Smooth muscle cell (in vitro differentiated cells): ENCODE data around the gene LRRC7. TPM values are rescaled to one million over a fixed set of nuclear protein-coding genes. Genes with fewer than 3 reads are reported as not detected.

Experiments
- DNase-seq: peaks from one replicate; lab custom pipeline; 2025; ENCODE audit not compliant: unreplicated experiment; lab: John Stamatoyannopoulos, UW
- H2AFZ ChIP-seq: fragments of 200-600 bp; sonication (generic); 2 replicates; pipeline ENCODE4 v1.6.0; 2016; ENCODE audit warnings: antibody characterized with exemption, low read depth, mild to moderate bottlenecking
- H3F3A ChIP-seq: fragments of 200-600 bp; sonication (generic); 2 replicates; pipeline ENCODE4 v1.6.0; 2017; ENCODE audit warnings: antibody characterized with exemption, low read depth
- H3K27ac ChIP-seq: fragments of 200-600 bp; sonication (generic); 2 replicates; pipeline ENCODE4 v1.5.1; 2016; ENCODE audit warnings: low read depth, mild to moderate bottlenecking
- H3K27me3 ChIP-seq: fragments of 200-600 bp; sonication (generic); 2 replicates; pipeline ENCODE4 v1.6.1; 2016; ENCODE audit warnings: low read depth, mild to moderate bottlenecking
- H3K36me3 ChIP-seq: fragments of 200-600 bp; sonication (generic); 2 replicates; pipeline ENCODE4 v1.5.1; 2016; ENCODE audit warnings: low read depth
- H3K4me1 ChIP-seq: fragments of 200-600 bp; sonication (generic); 2 replicates; pipeline ENCODE4 v1.5.1; 2016; ENCODE audit warnings: low read depth
- H3K4me2 ChIP-seq: fragments of 200-600 bp; sonication (generic); 2 replicates; pipeline ENCODE4 v1.6.0; 2016; ENCODE audit warnings: mild to moderate bottlenecking
- H3K4me3 ChIP-seq: fragments of 200-600 bp; sonication (generic); 2 replicates; pipeline ENCODE4 v1.5.1; 2016; ENCODE audit warnings: mild to moderate bottlenecking
- H3K79me2 ChIP-seq: fragments of 200-600 bp; sonication (generic); 2 replicates; pipeline ENCODE4 v1.6.0; 2016; ENCODE audit warnings: low read depth, mild to moderate bottlenecking
- H3K9ac ChIP-seq: fragments of 200-600 bp; sonication (generic); 2 replicates; pipeline ENCODE4 v1.6.0; 2016; ENCODE audit warnings: low read depth
- H3K9me3 ChIP-seq: fragments of 200-600 bp; sonication (generic); replicated peaks from 2 replicates; pipeline ENCODE4 v1.5.1; 2016; ENCODE audit warnings: low read depth
- H4K20me1 ChIP-seq: fragments of 200-600 bp; sonication (generic); 2 replicates; pipeline ENCODE4 v1.6.0; 2016; ENCODE audit warnings: low read depth
- WGBS: methylation state at CpG from one replicate; pipeline ENCODE4 v1.1.7; 2016; ENCODE audit warnings: low lambda C conversion rate; 5-methylcytosine and 5-hydroxymethylcytosine counted together
- polyA plus RNA-seq: library from polyadenylated mRNA; unstranded; fragments of >200 nt; fragmentation: Nextera tagmentation; extraction: Ambion mirVana; gene quantifications from 2 replicates; pipeline ENCODE4 v1.2.1, GENCODE V29; 2016
- total RNA-seq: library from RNA; depleted of rRNA; stranded (reverse); fragments of >200 nt; gene quantifications from 2 replicates; pipeline ENCODE4 v1.2.3, GENCODE V29; 2014
- TF ChIP-seq, protein P1 (sequence below): fragments of 200-600 bp; sonication (generic); IDR thresholded peaks from 2 replicates; pipeline ENCODE4 v1.5.1; 2017; ENCODE audit warnings: borderline replicate concordance, mild to moderate bottlenecking, antibody characterized with exemption; ENCODE audit not compliant: insufficient read depth, poor library complexity, severe bottlenecking

LRRC7 gene
- total and polyA plus RNA-seq, 2 experiments from 2014 or later = 0.04 to 0.06 TPM

DNA sequence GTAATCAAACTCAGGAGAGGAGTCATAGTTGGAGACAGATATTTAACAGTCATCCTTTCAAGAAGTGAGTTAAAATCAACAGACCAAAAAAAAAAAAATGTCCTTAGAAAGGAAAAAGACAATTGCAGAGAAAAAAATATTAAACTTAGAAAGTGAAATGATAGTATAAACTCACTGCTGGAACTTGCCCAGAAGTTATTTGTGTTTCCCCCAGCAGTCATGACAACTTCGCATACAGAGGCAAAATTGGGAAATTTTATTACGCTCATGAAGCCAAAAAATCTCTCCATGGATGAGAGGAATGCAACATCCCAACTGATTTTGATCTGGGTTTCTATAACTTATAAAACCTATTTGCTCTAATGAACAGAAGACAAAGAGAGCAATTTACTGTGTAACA lies 198.2 kb downstream of the LRRC7 start:
- Histone ChIP-seq H4K20me1 (no peaks in the 10 kb centered on the region), H3K36me3 (no peaks in the 10 kb centered on the region), H3K4me2 (no peak overlapping the region), H3K79me2 (no peaks in the 10 kb centered on the region), H3K27me3 (no peaks in the 10 kb centered on the region), H2AFZ (no peak overlapping the region), H3F3A (no peaks in the 10 kb centered on the region), H3K9ac (no peak overlapping the region), H3K27ac (no peak overlapping the region), H3K4me3 (no peak overlapping the region), H3K4me1 (no peaks in the 10 kb centered on the region), H3K9me3 (no peaks in the 10 kb centered on the region)
- TF ChIP-seq, protein P1, sequence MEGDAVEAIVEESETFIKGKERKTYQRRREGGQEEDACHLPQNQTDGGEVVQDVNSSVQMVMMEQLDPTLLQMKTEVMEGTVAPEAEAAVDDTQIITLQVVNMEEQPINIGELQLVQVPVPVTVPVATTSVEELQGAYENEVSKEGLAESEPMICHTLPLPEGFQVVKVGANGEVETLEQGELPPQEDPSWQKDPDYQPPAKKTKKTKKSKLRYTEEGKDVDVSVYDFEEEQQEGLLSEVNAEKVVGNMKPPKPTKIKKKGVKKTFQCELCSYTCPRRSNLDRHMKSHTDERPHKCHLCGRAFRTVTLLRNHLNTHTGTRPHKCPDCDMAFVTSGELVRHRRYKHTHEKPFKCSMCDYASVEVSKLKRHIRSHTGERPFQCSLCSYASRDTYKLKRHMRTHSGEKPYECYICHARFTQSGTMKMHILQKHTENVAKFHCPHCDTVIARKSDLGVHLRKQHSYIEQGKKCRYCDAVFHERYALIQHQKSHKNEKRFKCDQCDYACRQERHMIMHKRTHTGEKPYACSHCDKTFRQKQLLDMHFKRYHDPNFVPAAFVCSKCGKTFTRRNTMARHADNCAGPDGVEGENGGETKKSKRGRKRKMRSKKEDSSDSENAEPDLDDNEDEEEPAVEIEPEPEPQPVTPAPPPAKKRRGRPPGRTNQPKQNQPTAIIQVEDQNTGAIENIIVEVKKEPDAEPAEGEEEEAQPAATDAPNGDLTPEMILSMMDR = no peak
- no peak for DNase-seq
- WGBS = 43% methylated on average over 2 of the region's 2 CpGs

DNA sequence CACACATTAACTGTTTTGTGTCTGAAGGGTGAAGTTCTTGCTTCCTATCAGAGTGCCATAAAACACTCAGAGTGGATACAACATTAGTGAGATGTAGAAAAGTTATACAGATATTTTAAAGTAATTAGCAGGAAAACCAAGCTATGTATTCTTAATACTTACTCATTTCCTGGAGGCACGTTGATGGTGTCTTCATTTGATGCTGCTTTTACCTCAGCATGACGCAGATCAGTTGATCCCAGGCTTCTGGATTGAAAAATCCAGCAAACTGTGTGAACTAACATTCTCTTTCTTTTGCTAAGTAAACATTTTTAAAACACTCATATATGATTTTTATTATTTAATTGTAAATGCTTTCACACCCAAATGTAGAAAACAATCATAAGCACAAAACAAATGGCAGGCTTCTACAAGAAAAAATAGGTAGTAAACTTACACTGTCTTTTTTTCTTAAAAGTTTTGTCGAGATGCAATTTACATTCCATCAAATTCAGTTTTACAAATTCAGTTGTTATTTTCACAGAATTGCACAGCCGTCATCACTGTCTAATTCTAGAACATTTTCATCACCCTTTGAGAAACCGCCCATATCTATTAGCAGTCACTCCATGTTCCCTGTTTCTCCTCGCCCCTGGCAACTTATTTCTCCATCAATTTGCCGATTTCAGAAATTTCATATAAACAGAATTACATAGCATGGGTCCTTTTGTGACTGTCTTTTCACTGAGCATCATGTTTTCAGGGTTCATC lies 198.9 kb downstream of the LRRC7 start:
- Histone ChIP-seq H3K4me2 (no peak overlapping the region), H3K27me3 (no peaks in the 10 kb centered on the region), H4K20me1 (no peaks in the 10 kb centered on the region), H3K4me3 (no peak overlapping the region), H3K9me3 (no peaks in the 10 kb centered on the region), H3K27ac (no peak overlapping the region), H3K79me2 (no peaks in the 10 kb centered on the region), H2AFZ (no peak overlapping the region), H3K4me1 (no peaks in the 10 kb centered on the region), H3K36me3 (no peaks in the 10 kb centered on the region), H3F3A (no peaks in the 10 kb centered on the region), H3K9ac (no peak overlapping the region)
- no peak for DNase-seq
- WGBS = 80% methylated on average over 7 of the region's 7 CpGs
- TF ChIP-seq, protein P1 = no peak

DNA sequence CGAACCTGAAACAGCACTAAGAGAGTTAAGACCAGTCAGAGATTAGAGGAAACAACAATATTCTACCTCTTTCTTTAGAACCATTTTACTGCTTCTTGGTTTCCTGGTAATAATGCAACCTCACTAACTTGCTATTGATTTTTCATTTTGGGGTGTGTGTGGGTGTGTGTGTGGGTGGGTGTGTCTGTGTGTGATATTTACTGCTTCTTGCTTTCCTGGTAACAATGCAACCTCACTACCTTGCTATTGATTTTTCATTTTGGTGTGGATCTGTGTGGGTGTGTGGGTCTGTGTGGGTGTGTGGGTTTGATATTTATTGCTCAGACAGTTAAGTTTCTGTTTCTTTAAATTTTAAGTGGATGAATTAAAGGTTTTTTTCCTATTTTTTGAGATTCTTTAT lies 208.8 kb downstream of the LRRC7 start:
- no peaks in the 10 kb centered on the region for H4K20me1 ChIP-seq
- no peak overlapping the region for H3K4me3 ChIP-seq
- H3F3A ChIP-seq = no peaks in the 10 kb centered on the region
- no peaks in the 10 kb centered on the region for H3K36me3 ChIP-seq
- H3K27me3 ChIP-seq = peaks cover 32% of the 10 kb centered on the region
- 87% methylated on average over 1 of the region's 1 CpG for WGBS
- H3K9me3 ChIP-seq = no peaks in the 10 kb centered on the region
- H3K79me2 ChIP-seq = no peaks in the 10 kb centered on the region
- no peak overlapping the region for H3K4me2 ChIP-seq
- H3K27ac ChIP-seq = no peak overlapping the region
- TF ChIP-seq, protein P1 = no peak
- H3K4me1 ChIP-seq = no peaks in the 10 kb centered on the region
- DNase-seq = no peak
- H2AFZ ChIP-seq = no peak overlapping the region
- no peak overlapping the region for H3K9ac ChIP-seq

GRCh38 chr1:69777423-69777822 lies 209.7 kb downstream of the LRRC7 start:
- DNase-seq = no peak
- H3K79me2 ChIP-seq = no peaks in the 10 kb centered on the region
- H3K4me1 ChIP-seq = no peaks in the 10 kb centered on the region
- H3F3A ChIP-seq = no peaks in the 10 kb centered on the region
- no peak overlapping the region for H3K9ac ChIP-seq
- H3K4me3 ChIP-seq = no peak overlapping the region
- H3K27me3 ChIP-seq = peaks cover 28% of the 10 kb centered on the region
- no peak overlapping the region for H3K4me2 ChIP-seq
- no peak overlapping the region for H3K27ac ChIP-seq
- no peaks in the 10 kb centered on the region for H3K36me3 ChIP-seq
- no peaks in the 10 kb centered on the region for H3K9me3 ChIP-seq
- TF ChIP-seq, protein P1 = no peak
- no peaks in the 10 kb centered on the region for H4K20me1 ChIP-seq
- 87% methylated on average over 1 of the region's 1 CpG for WGBS
- H2AFZ ChIP-seq = no peak overlapping the region
